Epithelial cell of prostate (primary cell): ENCODE data around the gene KRTAP9-9.
"Not testable (repeated sequence)": the region's sequence is repeated elsewhere in the genome, so short reads cannot be mapped to it uniquely, and the experiment has no call there.

ENCODE experiments used
- DNase-seq: peaks from one replicate; pipeline ENCODE4 v3.0.0-alpha.2; 2011; ENCODE audit warnings: low read depth, low spot score
- H3K27ac ChIP-seq: fragments of 450-650 bp; 2 replicates; pipeline ENCODE4 v1.5.1; 2017; ENCODE audit warnings: mild to moderate bottlenecking

KRTAP9-9 gene

DNA sequence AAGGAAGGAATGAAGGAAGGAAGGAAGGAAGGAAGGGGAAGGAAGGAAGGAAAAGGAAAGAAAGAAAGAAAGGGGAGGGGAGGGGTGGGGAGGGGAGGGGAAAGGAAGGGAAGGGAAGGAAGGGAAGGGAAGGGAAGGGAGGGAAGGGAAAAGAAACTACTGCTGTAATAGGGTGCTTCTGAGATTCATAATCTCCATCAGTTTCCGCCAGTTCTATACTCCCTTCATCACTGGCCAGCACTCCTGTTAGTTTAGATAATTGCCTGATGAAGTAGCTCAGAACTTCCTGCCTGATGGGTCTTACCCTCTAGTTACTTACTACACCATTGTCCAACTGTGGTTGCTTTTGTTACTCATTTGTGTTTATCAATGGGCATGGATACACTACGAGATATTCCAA lies 8.0 kb downstream of the KRTAP9-9 start:
- no peak for DNase-seq
- H3K27ac ChIP-seq: no peak overlapping the region

DNA sequence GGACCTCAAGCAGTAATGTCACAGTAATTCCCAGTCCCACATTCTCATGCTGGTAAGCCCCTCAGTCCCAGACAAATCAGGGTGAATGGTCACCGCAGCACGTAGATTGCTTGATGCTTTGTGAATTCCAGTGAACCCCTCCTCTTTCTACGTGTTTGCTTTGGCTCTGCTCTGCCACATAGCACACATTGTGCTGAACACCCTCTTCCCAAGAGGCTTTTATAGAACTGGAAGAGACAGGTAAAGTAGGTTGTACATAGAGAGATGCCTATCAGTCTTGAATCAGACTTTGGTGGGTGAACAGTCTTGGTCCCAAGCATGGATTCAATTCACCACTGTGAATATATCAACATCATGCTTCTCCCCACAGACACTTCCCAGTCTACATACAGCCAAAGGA lies 9.4 kb downstream of the KRTAP9-9 start:
- no peak for DNase-seq
- H3K27ac ChIP-seq: no peak overlapping the region

DNA sequence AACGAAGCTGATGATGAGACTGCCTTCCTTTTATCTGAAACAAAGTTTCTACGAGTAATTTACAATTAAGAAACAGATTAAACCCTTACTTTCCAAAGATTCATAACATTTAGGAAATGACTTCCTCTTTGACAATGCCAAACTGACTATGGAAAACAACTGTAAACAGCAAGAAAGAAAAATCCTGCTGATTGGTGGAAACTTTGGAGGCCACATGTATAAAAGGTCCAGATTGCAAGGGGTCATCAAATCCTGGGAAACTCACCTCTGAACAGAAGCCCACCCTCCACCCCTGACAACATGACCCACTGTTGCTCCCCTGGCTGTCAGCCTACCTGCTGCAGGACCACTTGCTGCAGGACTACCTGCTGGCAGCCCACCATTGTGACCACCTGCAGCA lies 9.9 kb downstream of the KRTAP9-9 start, which contains the start of gene KRTAP9-6:
Gene KRTAP9-6, plus strand, starts transcription at position 301 of the 400 bp plus-strand sequence. Its CDS starts 0 bp downstream, at position 301.
- no peak for DNase-seq
- no peak within 1 kb of the TSS for H3K27ac ChIP-seq

DNA sequence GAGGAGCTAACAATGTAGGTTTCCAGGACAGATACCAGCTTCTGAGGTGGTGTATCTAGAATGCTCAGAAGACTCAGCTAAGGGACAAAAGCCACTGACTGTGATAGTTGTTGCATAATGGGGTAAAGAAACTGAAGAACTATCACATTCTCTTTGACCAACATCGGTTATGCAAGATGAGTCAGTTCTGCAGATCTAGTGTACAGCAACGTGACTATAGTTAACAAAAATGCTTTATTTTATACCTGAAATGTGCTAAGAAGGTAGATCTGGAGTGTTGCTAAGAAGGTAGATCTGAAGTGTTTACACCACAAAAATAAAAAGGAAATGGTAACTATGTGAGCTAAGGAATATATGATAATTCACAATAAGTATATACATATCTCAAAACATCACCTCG lies 12.5 kb downstream of the KRTAP9-9 start:
- no peak for DNase-seq

DNA sequence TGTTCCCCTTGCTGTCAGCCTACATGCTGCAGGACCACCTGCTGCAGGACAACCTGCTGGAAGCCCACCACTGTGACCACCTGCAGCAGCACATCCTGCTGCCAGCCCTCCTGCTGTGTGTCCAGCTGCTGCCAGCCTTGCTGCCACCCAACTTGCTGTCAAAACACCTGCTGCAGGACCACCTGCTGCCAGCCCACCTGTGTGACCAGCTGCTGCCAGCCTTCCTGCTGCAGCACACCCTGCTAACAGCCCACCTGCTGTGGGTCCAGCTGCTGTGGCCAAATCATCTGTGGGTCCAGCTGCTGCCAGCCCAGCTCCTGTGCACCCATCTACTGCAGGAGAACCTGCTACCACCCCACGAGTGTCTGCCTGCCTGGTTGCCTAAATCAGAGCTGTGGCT lies 16.1 kb downstream of the KRTAP9-9 start:
- H3K27ac ChIP-seq, DNase-seq: not testable (repeated sequence)

More for the DNA sequence above, 12.5 kb downstream of the KRTAP9-9 start:
- no peak overlapping the region for H3K27ac ChIP-seq

DNA sequence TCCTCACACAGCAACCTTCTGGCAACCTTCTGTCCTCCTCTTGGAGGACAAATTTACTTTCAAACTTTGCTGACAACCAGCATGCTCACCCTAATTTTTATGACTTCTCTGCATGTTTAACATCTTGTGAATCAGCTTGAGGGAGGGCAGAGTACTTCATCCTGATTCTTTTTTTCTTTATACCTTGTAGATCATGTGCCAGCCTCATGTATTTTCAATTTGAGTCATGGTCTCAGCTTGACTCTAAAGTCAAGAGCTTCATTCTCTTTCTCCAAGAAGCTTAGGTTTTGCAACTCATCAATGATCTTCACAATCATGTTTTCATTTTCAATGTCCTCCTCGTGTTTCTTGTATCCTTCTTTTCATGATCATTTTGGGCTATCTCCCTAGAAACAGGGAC lies 16.7 kb downstream of the KRTAP9-9 start:
- no peak for DNase-seq
- no peak overlapping the region for H3K27ac ChIP-seq

DNA sequence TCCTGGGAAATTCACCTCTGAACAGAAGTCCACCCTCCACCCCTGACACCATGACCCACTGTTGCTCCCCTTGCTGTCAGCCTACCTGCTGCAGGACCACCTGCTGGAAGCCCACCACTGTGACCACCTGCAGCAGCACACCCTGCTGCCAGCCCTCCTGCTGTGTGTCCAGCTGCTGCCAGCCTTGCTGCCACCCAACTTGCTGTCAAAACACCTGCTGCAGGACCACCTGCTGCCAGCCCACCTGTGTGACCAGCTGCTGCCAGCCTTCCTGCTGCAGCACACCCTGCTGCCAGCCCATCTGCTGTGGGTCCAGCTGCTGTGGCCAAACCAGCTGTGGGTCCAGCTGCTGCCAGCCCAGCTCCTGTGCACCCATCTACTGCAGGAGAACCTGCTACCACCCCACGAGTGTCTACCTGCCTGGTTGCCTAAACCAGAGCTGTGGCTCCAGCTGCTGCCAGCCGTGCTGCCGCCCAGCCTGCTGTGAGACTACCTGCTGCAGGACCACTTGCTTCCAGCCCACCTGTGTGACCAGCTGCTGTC lies 20.5 kb downstream of the KRTAP9-9 start, which contains the start of gene KRTAP9-7:
Gene KRTAP9-7, plus strand, starts transcription at position 51 of the 543 bp plus-strand sequence. Its CDS starts 0 bp downstream, at position 51.
- not testable (repeated sequence) for DNase-seq, H3K27ac ChIP-seq

DNA sequence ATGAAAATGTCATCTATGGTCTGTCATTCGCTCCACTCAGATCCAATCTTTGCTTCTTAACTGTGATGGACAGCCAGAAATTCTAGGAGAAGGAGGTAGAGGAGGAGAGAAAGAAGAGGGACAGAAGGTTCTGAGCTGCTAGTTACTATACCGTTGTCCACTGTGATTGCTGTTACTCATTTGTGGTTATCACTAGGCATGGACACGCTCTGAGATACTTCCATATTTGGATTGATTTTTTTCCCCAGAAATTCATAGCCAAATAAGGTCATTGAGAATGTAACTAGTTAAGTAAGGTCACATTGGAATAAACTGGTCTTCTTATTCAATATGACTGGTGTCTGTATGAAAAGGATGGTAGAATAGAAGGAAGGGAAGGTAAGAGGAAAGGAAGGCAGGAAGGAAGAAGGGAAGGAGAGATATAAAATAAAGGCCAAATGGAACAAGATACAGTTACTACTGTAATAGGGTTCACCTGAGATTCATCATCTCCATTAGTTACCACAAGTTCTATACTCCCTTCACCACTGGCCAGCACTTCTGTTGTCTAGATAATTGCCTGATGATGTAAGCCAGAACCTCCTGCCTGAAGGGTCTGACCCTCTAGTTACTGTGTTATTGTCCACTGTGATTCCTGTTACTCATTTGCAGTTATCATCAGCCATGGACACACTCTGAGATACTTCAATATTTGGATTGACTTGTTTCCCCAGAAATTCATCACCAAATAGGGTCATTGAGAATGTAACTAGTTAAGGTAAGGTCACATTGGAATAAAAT lies 23.2 kb downstream of the KRTAP9-9 start:
- H3K27ac ChIP-seq: no peak overlapping the region
- DNase-seq: no peak

DNA sequence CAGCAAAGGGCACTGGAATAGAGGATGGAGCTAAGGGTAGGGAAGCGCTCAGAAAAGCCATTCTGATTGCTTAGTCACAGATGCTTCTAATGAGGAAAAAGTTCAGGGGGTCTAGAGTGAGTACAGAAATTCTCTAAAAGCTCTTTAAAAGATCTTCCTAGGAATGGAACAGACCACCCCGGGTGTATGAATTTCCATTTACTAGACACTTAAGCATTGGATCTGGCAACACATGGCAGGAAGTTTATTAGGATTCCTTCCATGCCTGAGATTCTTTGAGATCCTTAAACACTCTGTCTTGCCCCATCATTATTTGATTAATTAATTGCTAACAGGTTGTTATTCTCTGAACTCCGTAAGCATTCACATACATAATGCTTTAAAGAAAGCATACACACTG lies 28.9 kb downstream of the KRTAP9-9 start:
- no peak overlapping the region for H3K27ac ChIP-seq
- no peak for DNase-seq

DNA sequence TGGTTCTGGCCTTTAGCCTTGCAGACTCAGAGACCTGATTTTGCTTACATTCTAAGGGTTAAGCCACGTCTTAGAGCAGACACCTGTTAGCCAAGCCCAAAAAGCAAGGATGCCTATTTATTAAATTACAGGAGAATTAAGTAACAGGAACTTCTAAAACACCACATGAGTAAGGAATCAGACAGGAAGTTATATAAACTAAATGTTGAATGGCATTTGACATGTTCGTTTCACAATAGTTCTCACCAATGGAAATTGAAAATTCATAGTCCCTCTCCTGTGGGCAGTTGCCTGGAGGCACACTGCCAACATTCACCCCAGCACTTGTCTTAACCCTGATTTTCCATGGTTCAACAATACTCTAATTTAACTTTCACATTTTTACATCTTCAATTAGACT lies 29.4 kb downstream of the KRTAP9-9 start:
- H3K27ac ChIP-seq: no peak overlapping the region
- DNase-seq: no peak

DNA sequence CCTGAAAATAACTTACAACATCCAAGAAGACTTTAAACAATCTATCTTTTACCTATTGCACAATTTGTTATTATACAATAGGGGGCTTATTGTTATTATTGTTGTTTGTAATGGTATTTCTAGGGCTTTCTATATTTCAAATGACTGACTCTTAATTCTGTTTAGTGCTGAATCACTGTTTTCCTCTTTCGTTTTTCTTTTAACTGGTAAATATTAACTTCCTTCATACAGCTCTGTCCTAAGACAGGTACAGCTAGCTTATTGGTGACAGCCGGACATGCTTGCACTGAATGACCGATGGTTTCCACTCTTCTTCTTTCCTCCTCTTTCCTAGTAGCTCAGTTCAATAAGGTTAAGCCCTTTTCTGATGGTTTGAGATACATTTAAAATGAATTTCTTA lies 31.9 kb downstream of the KRTAP9-9 start:
- no peak for DNase-seq

DNA sequence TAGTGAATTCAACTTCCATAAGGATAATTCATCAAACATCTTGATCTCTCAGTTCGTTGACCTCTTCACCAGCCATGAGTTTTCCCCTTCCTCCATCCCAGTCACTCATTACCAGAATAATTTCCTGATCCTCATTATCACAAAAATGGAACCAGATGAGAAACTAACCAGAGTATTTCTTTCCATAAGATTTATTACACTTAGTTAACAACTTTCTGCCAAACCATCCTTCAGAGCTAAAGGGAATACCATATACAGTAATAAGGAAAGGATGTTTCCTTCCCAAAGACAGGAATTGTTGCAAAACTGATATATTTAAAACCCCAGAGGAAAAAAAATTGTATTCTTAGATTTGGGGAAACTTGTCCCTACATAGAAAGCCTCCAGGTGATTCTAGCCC lies 38.8 kb downstream of the KRTAP9-9 start:
- no peak overlapping the region for H3K27ac ChIP-seq
- DNase-seq: no peak

More for the DNA sequence above, 31.9 kb downstream of the KRTAP9-9 start:
- no peak overlapping the region for H3K27ac ChIP-seq

DNA sequence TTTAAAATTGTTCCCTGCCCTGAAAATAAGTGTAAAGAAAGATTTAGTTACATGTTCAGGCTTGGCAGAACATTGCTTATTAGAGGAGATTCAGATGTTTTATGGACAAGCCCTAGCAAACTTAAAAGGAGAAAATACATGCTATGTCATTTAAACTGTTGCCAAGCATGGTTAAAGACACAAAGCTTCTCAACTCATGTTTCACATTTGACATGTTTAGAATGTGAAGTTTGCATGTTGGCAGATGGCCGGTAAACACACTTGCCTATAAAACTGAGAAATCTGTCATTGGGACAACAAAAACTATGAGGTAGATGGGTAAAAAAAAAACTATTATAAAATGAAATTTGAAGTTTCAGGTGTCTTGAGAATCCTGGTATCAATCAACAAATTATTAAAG lies 41.7 kb downstream of the KRTAP9-9 start:
- H3K27ac ChIP-seq: no peak overlapping the region
- DNase-seq: no peak

DNA sequence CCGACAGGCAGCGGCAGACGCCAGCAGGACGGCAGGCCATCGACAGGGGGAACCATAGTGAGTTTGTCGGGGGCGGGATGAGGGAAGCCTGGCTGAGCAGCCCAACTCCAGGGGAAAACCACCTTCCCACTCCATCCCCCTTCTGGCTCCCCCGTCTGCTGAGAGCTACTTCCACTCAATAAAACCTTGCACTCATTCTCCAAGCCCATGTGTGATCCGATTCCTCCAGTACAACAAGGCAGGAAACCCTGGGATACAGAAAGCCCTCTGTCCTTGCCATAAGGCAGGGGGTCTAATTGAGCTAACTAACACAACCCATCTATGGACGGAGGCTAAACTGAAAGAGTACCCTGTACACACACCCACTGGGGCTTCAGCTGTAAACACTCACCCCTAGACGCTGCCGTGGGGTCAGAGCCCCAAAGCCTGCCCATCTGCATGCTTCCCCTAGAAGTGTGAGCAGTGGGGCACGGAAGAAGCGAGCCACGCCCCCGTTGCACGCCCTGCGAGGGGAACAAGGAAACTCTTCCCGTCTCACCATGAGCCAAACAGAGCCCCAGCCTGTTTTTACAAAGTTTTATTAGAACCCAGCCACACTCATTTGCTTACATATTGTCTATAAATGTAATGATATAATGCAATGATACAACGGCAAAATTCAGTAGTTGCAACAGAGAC lies 43.4 kb downstream of the KRTAP9-9 start:
- no peak for DNase-seq
- no peak overlapping the region for H3K27ac ChIP-seq

DNA sequence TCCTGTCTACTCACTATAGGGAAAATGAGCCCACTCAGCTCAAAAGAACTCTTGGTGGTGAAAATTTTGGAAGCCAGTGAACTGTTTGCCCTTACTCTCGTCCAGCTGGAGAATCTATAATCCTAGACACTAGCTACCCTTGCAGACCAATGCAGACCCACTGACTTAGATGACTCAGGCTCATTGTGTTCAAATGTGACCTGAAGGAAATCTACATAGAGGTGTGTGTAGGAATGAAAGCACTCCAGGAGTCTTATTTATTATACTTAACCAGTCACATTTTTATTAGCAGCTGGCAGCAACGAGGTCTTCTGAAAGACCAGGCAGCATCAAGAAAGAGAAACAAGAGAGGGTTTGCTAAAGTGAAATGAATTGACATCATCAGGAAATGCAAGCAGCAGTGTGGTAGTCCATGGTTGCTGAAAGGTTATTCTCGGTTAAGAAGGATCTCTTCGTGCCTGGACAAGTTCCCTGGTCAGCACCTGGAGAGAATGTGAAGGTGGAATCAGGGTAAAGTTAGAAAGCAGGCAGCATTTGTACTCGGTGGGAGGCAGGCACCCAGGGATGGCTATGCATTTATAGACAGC lies 46.1 kb downstream of the KRTAP9-9 start:
- peak overlapping the region; percentile 82 for H3K27ac ChIP-seq
- peak; percentile 48 for DNase-seq

DNA sequence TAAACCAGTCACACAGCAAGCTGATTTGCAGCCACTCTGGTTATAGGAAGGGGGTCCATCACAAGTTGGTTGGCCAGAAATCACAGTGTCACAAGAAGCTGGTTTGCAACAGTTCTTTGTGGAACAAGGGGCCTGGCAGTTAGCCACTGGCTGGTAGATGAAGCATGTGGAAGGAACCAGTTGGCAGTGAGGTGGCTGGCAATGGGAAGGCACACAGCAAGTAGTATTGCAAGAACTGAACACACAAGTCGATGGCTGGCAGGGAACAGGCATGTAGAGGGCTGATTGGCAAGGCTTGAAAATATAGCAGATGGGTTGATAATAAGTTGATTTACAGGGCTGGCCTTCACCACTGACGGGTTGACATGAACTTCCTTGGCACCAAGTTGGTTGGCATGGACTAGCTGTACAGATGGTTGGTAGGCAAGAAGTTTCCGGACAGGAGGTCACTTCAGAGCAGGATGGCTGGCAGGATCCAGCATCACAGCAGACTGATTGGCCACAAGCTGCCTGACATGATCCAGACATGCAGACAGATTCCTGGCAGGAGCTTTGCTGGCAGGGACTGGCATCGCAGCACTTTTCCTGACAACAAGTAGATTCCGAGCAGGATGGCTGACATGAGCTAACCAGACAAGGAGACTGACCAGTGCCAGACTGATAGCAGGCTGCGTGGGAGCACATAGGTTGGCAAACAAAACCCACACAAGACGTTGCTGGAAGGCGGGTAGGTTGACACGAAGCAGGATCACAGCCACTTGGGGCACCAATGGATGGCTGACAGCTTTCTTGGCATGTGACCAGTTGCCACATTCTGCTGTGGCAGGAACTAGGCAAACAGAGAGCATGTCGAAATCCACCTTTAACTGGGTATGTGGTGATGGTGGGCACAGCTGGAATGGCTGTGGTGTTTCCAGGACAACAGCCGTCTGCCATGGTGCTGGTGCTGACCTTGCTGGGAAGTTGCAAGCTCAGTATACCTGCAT lies 47.0 kb downstream of the KRTAP9-9 start, which contains the start of gene KRTAP29-1:
Gene KRTAP29-1, minus strand, starts transcription at position 936 of the 986 bp plus-strand sequence. Its CDS starts 0 bp downstream, at position 936.
- H3K27ac ChIP-seq: peak within 1 kb of the TSS; percentile 82
- DNase-seq: no peak

DNA sequence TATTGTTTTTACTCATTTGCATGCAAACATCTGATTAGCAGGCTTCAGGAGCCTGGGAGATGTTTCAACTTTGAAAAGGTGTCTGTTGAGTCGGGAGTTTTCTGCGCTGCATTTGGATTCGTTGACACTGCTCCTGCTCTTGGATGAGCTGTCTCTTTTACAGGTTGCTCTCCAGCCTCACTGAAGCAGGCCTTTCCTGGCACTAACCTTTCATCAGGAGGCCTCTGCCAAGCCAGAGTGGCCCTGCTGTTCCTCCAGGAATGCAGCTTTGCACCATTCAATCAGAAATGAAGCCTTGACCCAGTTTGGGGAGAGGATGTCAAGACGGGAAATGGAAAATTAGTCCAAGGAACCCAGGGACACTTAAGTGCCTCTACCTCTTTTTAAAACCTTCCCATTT lies 47.8 kb downstream of the KRTAP9-9 start:
- DNase-seq: no peak
- no peak overlapping the region for H3K27ac ChIP-seq

DNA sequence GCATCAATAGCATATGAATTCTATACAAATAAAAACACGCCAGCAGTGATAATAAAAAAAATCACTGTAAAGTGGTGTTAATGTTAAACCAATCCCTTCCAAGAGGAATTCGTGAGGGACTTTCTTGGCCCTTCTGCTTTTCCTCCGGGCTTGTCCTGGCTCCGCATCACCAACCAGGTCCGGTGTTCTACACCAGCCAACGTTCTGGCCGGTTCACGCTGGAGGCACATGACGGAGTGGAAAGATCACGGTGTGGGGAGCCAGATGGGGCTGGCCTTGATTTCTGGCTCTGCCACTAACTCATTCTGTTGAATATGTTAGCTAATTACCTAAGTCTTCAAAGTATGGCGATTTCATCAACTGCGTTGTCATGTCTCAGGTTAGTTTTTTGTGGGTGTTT lies 48.9 kb downstream of the KRTAP9-9 start:
- no peak for DNase-seq
- H3K27ac ChIP-seq: no peak overlapping the region
